GM12872 (cell line): ENCODE results near the gene HPS5.

ENCODE experiments used
- CTCF ChIP-seq: IDR thresholded peaks from 3 replicates; pipeline ENCODE4 v1.5.1; 2011; ENCODE audit warnings: low read depth, mild to moderate bottlenecking, low read length, moderate library complexity; ENCODE audit not compliant: insufficient read depth

Gene HPS5

GRCh38 chr11:18285841-18286240 is 36.1 kb downstream of the HPS5 start:
- TF ChIP-seq CTCF, result no peak

- no peak for TF ChIP-seq CTCF
Measured at GRCh38 chr11:18282626-18283025, 39.3 kb downstream of the HPS5 start.

- no peak for TF ChIP-seq CTCF
Measured at GRCh38 chr11:18280438-18281045, 41.4 kb downstream of the HPS5 start.

GRCh38 chr11:18277565-18278271 is 44.2 kb downstream of the HPS5 start:
- no peak for TF ChIP-seq CTCF

- no peak for TF ChIP-seq CTCF
Measured at GRCh38 chr11:18271206-18271605, 50.7 kb downstream of the HPS5 start.

- no peak for TF ChIP-seq CTCF
Measured at GRCh38 chr11:18270102-18270501, 51.8 kb downstream of the HPS5 start.

- TF ChIP-seq CTCF, result no peak
Measured at GRCh38 chr11:18265949-18266348, 56.0 kb downstream of the HPS5 start, which contains the start of gene SAA1. SAA1 (plus strand) TSS chr11:18266264; CDS start chr11:18266888, 624 bp downstream.
